Measurements from ENCODE around the gene BRF1.
"Not testable (repeated sequence)": the region's sequence is repeated elsewhere in the genome, so short reads cannot be mapped to it uniquely, and the experiment has no call there.

The BRF1 gene

DNA sequence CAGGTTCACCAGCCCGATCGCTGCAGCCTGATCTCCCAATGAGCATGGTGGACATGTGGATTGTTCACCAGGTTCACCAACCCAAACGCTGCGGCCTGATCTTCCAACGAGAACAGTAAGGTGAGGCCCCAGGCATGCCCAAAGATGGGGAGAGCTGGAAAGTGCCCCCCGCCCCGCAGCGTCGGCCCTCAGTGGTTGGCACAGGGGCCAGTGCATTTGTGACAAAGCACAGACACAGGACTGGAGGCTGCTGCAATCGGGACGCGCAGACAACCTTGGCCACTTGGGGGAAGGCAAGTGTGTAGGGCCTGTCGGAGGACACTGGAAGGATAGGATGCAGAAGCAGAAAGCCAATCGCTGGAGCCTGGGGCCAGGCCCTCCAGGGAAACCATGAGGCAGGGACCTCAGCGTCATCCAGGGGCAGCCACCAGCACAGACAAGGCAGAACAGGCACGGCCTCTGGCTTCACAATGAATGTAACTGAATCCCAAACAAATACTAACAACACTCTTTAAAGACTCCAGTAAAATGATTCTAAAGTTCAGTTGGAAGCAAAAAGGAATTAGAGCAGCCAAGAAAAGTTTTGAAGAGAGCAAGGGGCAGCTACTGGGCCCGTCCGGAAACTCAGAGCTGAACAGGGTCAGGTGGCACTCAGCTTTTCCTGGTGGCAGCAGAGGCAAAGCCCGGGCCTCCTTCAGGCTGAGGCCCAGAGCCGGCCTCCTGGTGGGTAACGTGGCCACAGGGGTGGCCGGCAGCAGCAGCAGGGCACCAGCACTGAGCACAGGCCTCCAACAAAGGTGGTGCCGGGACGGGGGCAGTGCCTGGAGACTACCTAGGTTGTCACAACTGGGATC is 13.3 kb downstream of the BRF1 start:
- no peak for DNase-seq

DNA sequence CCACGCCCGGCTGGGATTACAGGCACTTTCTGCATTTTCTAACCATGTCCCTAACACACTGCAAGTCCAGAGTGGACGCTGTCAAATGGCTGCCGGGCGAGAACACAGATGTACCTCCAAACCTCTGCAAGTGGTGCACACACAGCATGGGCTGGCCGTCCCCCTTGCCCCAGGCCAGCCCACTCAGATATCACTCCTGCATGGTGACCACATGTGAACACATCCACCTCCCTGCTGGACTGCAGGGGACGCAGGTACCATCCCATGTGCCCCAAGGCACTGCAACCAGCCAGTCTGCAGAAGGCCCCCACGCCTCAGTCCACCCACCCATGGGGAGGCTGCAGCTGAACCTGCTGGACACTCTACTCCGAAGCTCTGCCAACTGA is 14.0 kb downstream of the BRF1 start:
- DNase-seq: no peak

DNA sequence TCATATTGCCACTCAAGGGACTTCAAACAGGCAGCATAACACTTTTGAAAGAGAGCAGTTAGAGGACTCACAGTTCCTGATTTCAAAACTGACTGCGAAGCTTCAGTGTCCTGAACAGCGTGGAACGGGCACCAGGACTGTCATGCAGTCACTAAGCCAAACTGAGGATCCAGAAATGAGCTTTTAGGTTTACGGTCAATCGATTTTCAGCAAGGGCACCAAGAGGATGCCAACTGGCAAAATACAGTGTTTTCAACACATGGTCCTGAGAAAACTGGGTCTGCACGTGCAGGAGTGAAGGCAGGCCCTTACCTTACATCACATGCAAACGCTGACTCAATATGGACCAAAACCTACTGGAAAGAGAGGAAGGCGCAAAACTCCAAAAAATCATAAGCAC is 15.6 kb downstream of the BRF1 start:
- no peak for DNase-seq

DNA sequence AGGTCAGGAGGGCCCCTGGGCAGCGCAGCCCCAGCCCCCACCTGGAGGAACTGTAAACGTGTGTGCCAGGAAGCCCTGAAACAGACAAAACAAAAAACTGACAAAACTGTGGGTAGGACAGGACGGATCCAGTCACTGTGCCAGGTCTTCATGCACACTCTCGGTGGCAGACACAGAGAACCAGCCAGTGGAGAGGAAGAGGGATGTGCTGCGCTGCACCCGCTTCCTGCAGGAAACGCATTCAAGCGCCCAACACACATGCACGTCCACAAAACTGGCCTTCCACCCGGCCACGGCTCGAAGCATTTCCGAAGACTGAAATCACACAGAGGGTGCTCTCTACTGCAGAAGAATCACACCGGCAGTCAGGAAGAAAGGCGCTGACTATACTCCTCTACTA is 16.9 kb downstream of the BRF1 start:
- no peak for DNase-seq

DNA sequence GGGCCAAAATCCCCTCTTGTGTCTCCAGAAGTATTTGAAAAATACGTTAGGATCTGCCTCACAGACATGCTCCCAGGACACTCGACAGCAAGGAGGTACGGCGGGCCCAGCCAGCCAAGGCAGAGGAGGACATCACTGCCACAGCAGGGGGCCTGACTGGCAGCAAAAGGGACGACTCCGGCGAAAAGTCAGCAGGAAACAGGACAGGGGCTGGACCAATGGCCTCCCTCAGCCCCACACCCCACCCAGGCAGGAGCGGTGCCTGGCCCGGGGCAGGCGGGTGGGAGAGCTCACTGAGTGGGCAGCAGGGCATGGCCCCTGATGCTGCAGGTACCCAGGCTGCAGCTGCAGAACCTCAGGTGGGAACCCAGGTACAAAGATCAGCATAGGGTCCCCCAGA is 17.8 kb downstream of the BRF1 start:
- no peak for DNase-seq

DNA sequence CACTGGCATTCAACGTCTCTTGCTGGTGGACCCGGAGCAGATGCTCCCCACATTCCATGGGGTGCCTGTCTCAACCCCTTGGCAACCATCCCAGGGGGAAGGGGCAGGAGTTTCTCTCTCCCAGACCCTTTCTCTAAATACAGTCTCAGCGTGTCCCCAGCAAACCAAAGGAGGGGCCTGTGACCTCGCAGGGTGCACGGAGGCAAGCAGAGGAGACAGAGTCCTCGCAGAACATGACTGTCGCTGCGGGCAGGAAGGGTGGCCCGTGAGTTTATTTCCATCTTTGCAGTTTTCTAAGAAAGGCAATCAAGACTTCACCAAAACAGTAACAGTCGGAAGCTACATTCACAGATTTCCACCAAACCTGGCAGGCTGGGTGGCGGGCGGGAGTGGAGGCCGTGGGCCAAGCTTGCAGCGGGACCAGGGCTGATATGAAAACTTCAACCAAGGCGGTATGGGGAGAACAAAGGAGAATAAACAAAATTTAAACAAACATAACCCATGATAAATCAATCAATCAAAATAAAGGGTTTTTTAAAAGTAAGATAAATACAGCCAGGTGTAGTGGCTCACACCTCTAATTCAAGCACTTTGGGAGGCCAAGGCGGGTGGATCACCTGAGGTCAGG is 18.6 kb downstream of the BRF1 start:
- DNase-seq: no peak

DNA sequence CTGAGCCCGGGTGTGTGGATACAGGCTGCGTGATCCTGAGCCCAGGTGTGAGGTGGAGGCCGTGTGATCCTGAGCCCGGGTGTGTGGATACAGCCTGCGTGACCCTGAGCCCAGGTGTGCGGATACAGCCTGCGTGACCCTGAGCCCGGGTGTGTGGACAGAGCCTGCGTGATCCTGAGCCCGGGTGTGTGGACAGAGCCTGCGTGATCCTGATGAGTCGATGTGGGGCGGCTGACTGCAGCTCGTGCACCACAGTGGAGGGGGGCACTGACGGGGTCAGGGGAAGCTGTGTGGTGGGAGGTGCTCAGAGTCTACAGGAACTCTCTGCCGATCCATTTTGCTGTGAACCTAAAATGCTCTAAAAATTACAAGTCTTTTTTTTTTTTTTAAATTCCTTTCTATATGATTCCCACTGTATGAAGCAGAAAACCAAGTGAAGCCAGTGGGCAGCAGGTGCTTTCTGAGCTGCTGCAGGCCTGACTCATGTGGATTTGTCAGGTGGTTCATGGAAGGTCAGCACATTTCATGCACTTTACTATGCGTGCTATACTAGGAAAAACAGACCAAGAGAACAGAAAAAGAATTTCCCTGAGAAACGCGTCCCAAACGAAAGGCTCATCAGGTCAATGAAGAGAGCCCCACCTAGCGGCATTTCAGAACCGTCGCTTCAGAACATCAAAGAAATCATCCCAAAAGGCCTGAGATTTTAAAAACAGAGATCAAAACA is 19.3 kb downstream of the BRF1 start:
- DNase-seq: no peak

DNA sequence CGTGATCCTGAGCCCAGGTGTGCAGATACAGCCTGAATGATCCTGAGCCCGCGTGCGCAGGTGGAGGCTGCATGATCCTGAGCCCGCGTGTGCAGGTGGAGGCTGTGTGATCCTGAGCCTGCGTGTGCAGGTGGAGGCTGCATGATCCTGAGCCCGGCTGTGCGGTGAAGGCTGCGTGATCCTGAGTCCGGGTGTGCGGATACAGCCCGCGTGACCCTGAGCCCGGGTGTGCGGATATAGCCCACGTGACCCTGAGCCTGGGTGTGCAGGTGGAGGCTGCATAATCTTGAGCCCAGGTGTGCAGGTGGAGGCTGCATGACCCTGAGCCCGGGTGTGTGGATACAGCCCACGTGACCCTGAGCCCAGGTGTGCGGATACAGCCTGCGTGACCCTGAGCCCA is 20.3 kb downstream of the BRF1 start:
- DNase-seq: no peak

DNA sequence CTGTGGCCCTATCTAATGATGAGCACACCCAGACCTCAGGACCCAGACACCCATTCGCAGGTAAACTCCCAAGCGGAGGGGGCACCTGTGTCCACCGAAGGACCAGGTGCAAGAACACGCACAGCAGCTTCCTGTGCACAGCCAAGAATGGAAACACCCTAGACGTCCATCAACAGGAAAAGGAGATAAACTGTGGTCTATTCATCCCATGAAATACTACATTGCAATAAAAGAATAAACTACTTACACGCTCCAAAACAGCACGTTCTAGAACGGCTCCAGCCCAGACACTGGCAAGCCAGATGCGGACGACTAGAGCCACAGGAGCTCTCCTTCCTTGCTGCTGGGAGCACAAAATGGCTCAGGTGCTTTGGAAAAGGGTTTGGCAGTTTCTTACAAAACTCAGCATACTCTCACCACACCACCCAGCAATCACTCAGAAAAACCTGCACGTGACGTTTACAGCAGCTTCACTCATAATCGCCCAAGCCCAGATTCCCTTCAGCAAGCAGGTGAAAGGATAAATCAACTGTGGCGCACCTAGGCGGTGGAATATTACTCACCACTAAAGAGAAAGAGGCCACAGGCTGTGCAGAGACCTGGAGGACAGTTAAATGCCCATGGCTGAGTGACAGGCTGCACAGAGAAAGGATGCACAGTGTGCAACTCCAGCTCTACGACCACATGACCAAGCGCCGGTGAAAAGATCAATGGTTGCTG is 21.0 kb downstream of the BRF1 start:
- DNase-seq: no peak

DNA sequence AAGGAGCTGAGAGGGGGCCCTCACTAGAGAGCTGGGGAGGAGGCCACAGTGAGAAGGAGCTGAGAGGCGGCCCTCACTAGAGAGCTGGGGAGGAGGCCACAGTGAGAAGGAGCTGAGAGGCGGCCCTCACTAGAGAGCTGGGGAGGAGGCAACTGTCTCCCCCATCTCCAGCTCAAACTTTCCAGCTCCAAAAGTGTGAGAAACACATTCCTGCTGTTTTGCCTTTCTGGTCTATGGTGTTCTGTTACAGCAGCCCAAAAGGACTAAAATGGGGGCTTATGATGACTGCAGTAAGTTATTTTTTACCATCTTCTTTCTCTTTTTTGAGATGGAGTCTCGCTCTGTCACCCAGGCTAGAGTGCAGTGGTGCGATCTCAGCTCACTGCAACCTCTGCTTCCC is 23.4 kb downstream of the BRF1 start:
- DNase-seq: not testable (repeated sequence)

DNA sequence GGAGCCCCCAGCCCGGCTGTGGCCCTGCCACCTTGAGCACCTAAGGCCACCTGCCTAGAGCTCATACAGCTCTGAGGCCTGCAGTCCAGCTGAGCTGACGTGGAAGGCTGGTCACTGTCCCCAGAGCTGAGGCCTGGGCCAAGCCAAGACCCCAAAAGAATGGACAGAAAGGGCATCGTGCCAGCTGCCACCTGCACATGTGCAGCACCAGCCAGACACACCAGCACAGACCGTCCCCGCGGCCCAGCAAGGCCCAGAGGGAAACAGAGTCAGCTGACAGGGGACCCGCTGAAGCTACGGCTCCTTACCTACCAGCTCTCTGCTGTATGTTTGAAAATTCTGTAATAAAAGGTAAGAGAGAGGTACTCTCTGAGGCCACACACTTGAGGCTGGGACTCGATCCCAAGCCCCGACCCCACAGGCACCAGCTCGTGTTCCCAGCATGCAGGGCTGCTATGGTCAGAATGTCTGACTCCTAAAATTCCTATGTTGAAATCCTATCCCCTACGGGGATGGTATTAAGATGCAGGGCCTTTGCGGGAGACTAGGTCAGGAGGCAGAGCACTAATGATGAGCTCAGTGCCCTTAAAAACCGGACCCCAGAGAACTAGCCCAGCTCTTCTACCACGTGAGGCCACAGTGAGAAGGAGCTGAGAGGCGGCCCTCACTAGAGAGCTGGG is 25.4 kb downstream of the BRF1 start:
- no peak for DNase-seq

DNA sequence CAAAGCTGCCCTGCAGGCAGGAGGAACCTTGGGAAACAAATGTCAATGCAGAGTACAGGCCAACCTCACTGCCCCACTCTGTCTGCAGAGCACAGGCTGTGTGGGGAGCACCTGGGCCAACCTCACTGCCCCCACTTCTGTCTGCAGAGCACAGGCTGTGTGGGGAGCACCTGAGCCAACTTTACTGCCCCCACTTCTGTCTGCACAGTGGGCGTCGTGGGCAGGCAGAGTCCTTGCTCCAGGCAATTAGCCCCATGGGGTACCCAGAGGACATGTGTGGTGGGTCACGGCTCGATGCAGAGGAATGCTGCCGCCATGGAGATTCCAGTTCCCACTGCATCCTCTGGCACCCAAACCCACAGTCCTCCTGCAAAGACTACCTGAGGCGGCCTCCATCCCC is 26.2 kb downstream of the BRF1 start:
- DNase-seq: no peak

DNA sequence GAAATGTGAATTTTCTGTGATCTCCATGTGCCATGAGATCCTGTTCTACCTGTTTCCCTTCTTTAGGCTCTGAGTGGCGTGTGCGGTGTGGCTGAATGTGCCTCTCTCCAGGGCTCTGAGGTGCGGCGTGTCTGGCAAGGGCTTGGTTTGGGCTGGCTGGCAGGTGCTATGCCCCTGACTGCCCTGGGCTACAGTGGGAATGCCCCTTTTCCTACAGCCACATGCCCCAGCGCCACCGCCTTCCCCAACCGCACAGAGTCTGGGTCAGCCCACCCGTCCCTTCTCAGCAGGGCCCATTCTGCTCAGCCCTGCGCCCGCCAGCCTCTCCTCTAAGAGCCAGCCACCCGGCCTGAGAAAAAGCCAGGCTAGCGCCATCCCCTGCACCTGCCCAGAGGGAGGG is 27.7 kb downstream of the BRF1 start:
- no peak for DNase-seq

DNA sequence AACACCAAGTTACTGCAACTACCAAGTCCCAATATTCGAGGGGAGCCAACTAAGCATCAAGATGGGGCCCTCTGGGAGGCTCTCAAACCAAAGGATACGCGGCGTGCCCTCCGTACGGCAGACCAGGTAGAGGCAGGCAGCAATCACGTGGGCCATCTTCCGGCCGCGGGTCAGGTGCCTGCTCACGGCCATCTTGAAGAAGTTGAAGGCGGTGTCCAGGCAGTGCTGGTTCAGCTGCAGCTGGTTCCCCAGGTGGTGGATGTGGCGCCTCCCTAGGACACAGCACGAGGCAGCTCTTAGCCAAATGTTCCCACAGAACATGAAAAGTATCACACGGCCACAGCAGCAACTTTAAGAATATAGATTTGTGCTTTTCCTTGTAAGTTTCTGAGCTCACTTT is 28.2 kb downstream of the BRF1 start:
- no peak for DNase-seq

DNA sequence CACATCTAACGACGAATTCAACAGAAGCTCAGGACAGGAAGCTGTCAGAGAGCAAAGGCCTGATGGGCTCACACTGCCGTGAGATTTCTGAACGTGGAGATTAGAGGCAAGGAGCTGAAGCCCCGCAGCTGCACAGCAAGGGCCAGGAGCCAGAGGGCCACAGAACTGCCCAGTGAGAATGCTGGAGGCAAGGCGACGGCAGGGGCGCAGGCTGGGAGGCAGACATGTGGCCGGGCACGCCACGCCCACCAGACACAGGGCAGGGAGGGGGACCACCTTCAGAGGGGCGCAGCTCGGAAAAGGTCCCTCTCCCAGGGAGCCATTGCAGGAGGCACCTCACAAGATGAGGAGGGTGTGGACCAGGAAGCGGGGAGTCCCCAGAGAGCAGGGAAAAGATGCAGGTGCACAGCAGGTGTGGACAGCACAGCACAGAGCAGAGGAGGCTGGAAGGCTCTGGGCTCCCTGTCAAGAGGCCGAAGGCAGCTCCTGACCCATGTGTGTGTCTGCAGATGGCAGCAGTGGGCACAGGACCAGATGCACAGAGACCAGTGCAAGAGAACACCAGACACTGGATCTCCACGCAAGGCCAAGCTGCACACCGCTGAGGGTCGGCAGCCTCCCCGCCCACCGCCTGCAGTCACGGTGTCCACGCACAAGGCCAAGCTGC is 29.4 kb downstream of the BRF1 start:
- no peak for DNase-seq

DNA sequence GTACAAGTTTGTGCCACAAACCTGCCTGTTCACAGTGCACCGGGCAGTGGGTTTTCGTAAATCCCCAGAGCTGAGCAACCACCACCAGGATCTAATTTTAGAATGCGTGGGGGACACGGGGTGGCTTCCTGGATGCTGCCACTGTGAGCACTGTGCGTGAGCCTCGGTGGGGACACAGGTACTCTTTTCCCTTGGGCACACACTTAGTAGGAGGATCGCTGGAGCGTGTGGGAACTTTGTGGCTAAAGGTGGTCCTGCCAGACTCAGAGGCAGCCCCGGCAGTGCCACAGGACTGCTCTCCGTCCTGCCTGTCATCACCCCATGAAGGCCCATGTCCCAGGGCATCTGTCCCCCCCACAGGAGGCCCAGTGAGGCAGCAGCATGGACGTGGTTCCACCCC is 31.4 kb downstream of the BRF1 start:
- DNase-seq: no peak

DNA sequence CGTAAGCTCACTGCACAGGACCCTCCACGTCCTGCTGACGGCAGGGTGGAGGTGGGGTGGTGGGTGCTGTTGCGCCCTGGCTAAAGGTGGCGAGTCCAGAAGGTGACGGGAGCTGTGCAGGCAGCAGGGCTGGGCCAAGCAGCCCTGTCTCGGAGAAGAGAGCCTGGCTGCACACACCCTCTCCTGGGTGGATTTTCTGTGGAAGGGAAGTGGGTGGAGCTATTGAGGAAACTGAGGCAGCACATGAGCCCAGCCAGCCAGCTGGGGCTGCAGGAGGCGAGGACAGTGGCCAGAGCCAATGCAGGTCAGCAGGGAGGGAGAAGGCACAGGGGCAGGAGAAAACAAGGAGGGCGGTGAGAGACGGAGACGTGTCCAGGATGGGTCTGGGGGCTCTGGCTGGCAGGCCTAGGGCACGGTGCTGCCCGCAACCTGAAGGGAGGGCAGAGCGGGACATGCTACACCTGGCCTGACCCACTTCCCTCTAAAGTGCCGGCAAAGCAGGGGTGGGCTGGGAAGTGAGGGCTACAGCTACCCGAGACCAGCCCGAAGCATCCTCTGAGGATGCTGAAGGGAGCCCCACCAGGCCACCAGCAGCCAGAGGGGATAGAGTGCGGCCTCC is 32.0 kb downstream of the BRF1 start:
- DNase-seq: no peak

DNA sequence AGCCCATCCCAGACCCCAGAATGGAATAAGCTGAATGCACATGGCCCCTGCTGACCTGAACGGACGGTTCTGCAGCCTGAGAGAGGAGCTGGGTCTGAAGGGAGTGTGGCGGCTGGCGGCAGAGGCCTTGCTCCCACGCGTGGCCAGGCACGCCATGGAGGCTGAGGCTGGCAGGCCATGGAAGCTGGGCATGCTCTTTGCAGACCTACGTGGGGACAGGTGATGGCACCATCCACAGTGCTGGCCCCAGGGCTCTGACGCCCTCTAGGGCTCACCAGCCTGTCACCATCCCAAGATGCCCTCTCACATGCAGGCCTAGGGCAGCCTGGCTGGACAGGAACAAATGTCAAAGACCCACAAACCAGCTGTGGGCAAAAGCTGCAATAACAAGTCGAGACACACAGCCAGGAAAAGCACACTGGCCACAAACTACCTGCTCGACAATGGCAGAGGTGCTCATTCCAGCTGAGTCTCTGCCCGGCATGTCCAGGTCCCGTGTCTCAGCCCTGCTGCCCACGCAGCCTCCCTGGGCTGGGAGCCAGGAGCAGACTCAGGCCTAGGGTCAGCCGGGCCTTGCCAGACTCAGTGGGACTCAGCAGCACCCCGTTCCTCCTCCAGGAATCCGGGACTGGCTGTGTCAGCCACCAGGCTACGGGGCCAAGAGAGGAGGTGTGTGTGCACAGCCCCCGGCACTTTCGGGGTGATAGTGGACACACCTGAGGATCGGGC is 32.8 kb downstream of the BRF1 start:
- DNase-seq: no peak

DNA sequence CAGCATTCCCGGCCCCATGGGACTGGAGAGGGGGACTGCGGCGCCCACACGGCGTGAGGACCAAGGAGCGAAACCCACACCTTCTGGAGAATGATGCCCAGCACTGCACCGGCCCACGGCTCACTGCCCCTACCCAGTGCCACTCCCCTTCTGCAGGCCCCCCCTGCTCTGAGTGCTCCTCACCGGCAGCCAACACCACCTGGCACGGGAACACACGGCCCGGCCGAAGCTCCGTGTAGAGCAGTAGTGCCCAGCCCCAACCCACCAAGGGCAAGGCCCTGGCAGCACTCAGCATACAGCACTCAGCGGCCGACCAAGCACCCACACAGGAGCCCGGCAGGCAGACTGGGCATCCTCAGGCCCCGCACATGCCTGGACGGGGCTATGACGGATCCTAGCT is 39.0 kb downstream of the BRF1 start:
- DNase-seq: no peak

DNA sequence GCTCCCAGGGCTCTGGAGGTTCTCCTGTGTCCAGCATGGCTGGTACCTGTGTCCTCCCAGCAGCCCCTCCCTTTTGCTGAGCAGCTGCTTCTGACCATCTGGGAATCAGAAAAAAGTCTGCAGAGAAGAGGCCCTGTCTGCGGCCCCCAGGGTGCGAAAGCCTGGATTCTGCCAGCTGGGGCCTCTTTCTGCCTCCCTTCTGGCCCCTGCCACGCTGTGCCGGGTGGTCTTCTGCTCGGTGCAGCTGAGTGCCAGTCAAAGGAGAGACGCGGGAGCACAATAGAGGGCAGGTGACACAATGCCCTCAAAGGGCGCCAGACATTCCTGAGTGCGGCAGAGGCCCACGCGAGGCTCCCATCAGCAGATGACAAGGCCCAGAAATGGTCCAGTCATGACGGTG is 39.8 kb downstream of the BRF1 start:
- DNase-seq: no peak

DNA sequence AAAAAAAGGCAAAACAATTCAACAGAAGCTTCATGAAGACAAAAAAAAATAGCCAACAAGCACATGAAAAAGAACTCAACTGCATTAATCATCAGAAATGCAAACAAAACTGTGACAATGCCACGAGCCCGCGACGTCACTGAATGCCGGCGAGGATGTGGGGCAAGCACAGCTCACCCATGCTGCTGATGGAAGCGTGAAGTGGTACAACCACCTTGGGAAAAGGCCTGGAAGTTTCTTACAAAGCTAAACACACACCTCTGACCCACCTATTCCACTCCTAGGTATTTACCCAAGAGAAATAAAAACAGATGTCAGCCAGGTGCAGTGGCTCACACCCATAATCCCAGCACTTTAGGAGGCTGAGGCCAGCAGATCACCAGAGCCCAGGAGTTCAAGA is 42.0 kb downstream of the BRF1 start:
- DNase-seq: no peak

Data from amniotic stem cell (primary cell).